ENCODE measurements around the gene ARFGEF3.

ARFGEF3 gene

GRCh38 chr6:138229072-138229471 lies 67.3 kb downstream of the ARFGEF3 start:
- Histone ChIP-seq H3K27me3 (replicated peaks) (no peaks in the 10 kb centered on the region), H3K4me3 (ENCODE audit: low read depth, low read length) (no peak overlapping the region), H3K27ac (no peak overlapping the region), H3K36me3 (replicated peaks) (no peaks in the 10 kb centered on the region)
- no peak for DNase-seq
- no peak for TF ChIP-seq CTCF (IDR thresholded peaks at IDR 0.05; ENCODE audit: low read depth, low read length, missing control alignments)
- in situ Hi-C loops (cut with HindIII; ENCODE audit: low pct_ligation_motif_present, low sequenced_read_pairs) = no loop called here

GRCh38 chr6:138229663-138230179 lies 68.0 kb downstream of the ARFGEF3 start:
- H3K27me3 ChIP-seq (replicated peaks) = no peaks in the 10 kb centered on the region
- in situ Hi-C loops (cut with HindIII; ENCODE audit: low pct_ligation_motif_present, low sequenced_read_pairs) = no loop called here
- no peaks in the 10 kb centered on the region for H3K36me3 ChIP-seq (replicated peaks)
- H3K27ac ChIP-seq = no peak overlapping the region
- DNase-seq = no peak
- no peak for TF ChIP-seq CTCF (IDR thresholded peaks at IDR 0.05; ENCODE audit: low read depth, low read length, missing control alignments)
- no peak overlapping the region for H3K4me3 ChIP-seq (ENCODE audit: low read depth, low read length)

- TF ChIP-seq CTCF (IDR thresholded peaks at IDR 0.05; ENCODE audit: low read depth, low read length, missing control alignments) = no peak
- no peak overlapping the region for H3K27ac ChIP-seq
Observed at GRCh38 chr6:138230221-138230620, 68.5 kb downstream of the ARFGEF3 start.

GRCh38 chr6:138230759-138231380 lies 69.1 kb downstream of the ARFGEF3 start:
- no peak overlapping the region for H3K4me3 ChIP-seq (ENCODE audit: low read depth, low read length)
- H3K27me3 ChIP-seq (replicated peaks) = no peaks in the 10 kb centered on the region
- in situ Hi-C loops (cut with HindIII; ENCODE audit: low pct_ligation_motif_present, low sequenced_read_pairs) = no loop called here
- DNase-seq = no peak
- TF ChIP-seq CTCF (IDR thresholded peaks at IDR 0.05; ENCODE audit: low read depth, low read length, missing control alignments) = no peak
- no peak overlapping the region for H3K27ac ChIP-seq
- H3K36me3 ChIP-seq (replicated peaks) = no peaks in the 10 kb centered on the region

More at GRCh38 chr6:138230221-138230620, 68.5 kb downstream of the ARFGEF3 start:
- in situ Hi-C loops (cut with HindIII; ENCODE audit: low pct_ligation_motif_present, low sequenced_read_pairs) = no loop called here
- H3K27me3 ChIP-seq (replicated peaks) = no peaks in the 10 kb centered on the region
- no peak overlapping the region for H3K4me3 ChIP-seq (ENCODE audit: low read depth, low read length)
- H3K36me3 ChIP-seq (replicated peaks) = no peaks in the 10 kb centered on the region
- DNase-seq = no peak

- Histone ChIP-seq H3K27ac (no peak overlapping the region), H3K27me3 (replicated peaks) (no peaks in the 10 kb centered on the region), H3K4me3 (ENCODE audit: low read depth, low read length) (no peak overlapping the region), H3K36me3 (replicated peaks) (no peaks in the 10 kb centered on the region)
- in situ Hi-C loops (cut with HindIII; ENCODE audit: low pct_ligation_motif_present, low sequenced_read_pairs) = no loop called here
- no peak for TF ChIP-seq CTCF (IDR thresholded peaks at IDR 0.05; ENCODE audit: low read depth, low read length, missing control alignments)
- DNase-seq = no peak
Observed at GRCh38 chr6:138231381-138231886, 69.7 kb downstream of the ARFGEF3 start.

- H3K36me3 ChIP-seq (replicated peaks) = no peaks in the 10 kb centered on the region
- no peak overlapping the region for H3K4me3 ChIP-seq (ENCODE audit: low read depth, low read length)
- in situ Hi-C loops (cut with HindIII; ENCODE audit: low pct_ligation_motif_present, low sequenced_read_pairs) = no loop called here
- no peaks in the 10 kb centered on the region for H3K27me3 ChIP-seq (replicated peaks)
- no peak for TF ChIP-seq CTCF (IDR thresholded peaks at IDR 0.05; ENCODE audit: low read depth, low read length, missing control alignments)
- DNase-seq = no peak
- no peak overlapping the region for H3K27ac ChIP-seq
Observed at GRCh38 chr6:138234363-138234762, 72.6 kb downstream of the ARFGEF3 start.

Data from brain microvascular endothelial cell (primary cell).